Measurements from ENCODE around the gene SH3YL1.

- TF ChIP-seq CTCF (IDR thresholded peaks at IDR 0.05; ENCODE audit: insufficient read depth, low read length, poor library complexity, severe bottlenecking) (no peak), EZH2phosphoT487 (conservative IDR thresholded peaks at IDR 0.05; ENCODE audit: low read length) (no peak)
Measured at GRCh38 chr2:286035-286434, 22.2 kb upstream of the SH3YL1 start.

Measured in SU-DHL-6 (cell line).